HL-60 (cell line): Measurements from ENCODE around the gene BSN.

Experiments
- DNase-seq, 2 experiments: peaks; one replicate each; pipeline ENCODE4 v3.0.0-alpha.2; 2010 to 2020; ENCODE audit warnings: low read depth in 1 of 2, low spot score in 1 of 2
- H3K27ac ChIP-seq: fragments of 250-450 bp; sonication (Bioruptor Pico); replicated peaks from 2 replicates; pipeline ENCODE4 v1.5.1; 2020; ENCODE audit warnings: mild to moderate bottlenecking, moderate library complexity
- H3K27me3 ChIP-seq: fragments of 250-450 bp; sonication (Bioruptor Pico); 2 replicates; pipeline ENCODE4 v1.5.1; 2021; ENCODE audit warnings: mild to moderate bottlenecking, moderate library complexity; ENCODE audit not compliant: insufficient read depth, poor library complexity, severe bottlenecking
- H3K4me3 ChIP-seq: replicated peaks from 2 replicates; pipeline ENCODE4 v1.5.1; 2011; ENCODE audit warnings: mild to moderate bottlenecking, control low read depth, low read length; ENCODE audit not compliant: insufficient read depth
- GABPA ChIP-seq: IDR thresholded peaks from 2 replicates; pipeline ENCODE4 v1.6.1; 2012; ENCODE audit warnings: low read depth
- POLR2AphosphoS5 ChIP-seq: IDR thresholded peaks from 2 replicates; pipeline ENCODE4 v1.6.1; 2012; ENCODE audit warnings: low read depth
- SPI1 ChIP-seq: IDR thresholded peaks from 2 replicates; pipeline ENCODE4 v1.6.1; 2012; ENCODE audit warnings: low read depth, mild to moderate bottlenecking, borderline replicate concordance
- TF ChIP-seq, protein P1 (sequence below): IDR thresholded peaks from one replicate; pipeline ENCODE4 v1.5.1; 2011; ENCODE audit warnings: low read length, control low read depth, inconsistent platforms; ENCODE audit not compliant: insufficient read depth
- TF ChIP-seq, protein P2 (sequence below): IDR thresholded peaks from 2 replicates; pipeline ENCODE4 v1.6.1; 2012; ENCODE audit warnings: low read depth; ENCODE audit not compliant: insufficient replicate concordance

BSN gene

DNA sequence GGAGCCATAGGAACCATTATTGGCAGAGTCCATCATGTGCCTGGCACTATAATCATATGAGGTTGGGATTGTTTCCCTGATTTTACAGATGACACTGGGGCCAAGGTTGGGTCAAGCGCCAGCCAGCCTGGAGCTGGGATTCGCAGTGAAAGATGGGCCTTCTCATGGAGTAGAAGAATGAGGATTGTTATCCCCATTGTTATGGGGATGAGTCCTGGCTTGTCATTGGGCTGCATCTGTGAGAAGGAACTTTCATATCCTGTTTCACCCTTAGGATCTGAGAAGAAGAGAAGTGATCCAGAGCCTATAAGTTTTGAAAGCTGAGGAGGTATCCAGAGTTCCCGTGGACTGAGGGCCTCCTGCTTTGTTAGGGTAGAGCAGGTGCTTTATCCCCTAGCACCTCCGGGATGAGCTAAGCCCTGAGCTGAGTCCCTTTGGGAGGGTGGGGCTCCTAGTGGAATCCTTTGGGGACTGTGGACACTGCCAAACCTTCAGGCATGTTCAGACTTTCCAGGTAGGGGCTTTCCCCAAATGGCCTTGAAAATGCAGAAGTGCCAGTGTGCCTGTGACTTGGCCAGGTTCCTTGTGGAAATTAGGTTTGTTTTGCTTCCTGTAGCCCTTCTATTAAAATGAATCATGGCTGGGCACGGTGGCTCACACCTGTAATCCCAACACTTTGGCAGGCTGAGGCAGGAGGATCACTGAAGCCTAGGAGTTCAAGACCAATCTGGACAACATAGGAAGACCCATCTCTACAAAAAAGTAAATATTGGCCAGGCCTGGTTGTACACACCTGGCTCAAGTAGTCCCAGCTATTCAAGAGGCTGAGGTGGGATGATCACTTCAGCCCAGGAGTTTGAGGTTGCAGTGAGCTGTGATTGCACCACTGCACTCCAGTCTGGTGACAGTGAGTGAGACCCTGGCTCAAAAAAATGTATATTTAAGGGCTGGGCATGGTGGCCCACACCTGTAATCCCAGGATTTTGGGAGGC lies 30.2 kb upstream of the BSN start:
- DNase-seq = no peak
- no peak overlapping the region for H3K27ac ChIP-seq
- TF ChIP-seq SPI1 = peak; percentile 67
- TF ChIP-seq, protein P1, sequence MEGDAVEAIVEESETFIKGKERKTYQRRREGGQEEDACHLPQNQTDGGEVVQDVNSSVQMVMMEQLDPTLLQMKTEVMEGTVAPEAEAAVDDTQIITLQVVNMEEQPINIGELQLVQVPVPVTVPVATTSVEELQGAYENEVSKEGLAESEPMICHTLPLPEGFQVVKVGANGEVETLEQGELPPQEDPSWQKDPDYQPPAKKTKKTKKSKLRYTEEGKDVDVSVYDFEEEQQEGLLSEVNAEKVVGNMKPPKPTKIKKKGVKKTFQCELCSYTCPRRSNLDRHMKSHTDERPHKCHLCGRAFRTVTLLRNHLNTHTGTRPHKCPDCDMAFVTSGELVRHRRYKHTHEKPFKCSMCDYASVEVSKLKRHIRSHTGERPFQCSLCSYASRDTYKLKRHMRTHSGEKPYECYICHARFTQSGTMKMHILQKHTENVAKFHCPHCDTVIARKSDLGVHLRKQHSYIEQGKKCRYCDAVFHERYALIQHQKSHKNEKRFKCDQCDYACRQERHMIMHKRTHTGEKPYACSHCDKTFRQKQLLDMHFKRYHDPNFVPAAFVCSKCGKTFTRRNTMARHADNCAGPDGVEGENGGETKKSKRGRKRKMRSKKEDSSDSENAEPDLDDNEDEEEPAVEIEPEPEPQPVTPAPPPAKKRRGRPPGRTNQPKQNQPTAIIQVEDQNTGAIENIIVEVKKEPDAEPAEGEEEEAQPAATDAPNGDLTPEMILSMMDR = no peak

DNA sequence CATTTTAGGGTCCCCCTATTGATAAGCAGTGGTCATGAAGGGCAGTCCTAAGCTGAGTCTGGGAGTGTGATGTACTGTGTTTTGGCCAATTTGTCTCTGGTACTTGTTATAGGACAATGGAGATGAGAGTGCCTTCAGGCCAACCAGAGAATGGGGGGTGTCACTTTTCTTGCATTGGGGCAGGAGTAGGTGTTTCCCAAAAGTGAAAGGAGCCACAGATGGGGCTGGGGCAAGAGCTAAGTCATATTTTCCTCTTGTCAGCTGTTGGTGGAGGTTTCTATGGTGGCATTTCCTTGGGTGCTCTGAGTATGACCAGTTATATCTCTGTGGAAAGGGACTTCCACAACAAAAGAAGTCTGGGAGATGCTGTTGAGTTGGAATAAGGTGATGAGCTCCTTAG lies 24.7 kb upstream of the BSN start:
- Histone ChIP-seq H3K27me3 (no peaks in the 10 kb centered on the region), H3K27ac (no peak overlapping the region), H3K4me3 (no peak overlapping the region)
- no peak for DNase-seq
- TF ChIP-seq, protein P1 = no peak
- TF ChIP-seq GABPA (no peak), POLR2AphosphoS5 (no peak), SPI1 (no peak)
- TF ChIP-seq, protein P2, sequence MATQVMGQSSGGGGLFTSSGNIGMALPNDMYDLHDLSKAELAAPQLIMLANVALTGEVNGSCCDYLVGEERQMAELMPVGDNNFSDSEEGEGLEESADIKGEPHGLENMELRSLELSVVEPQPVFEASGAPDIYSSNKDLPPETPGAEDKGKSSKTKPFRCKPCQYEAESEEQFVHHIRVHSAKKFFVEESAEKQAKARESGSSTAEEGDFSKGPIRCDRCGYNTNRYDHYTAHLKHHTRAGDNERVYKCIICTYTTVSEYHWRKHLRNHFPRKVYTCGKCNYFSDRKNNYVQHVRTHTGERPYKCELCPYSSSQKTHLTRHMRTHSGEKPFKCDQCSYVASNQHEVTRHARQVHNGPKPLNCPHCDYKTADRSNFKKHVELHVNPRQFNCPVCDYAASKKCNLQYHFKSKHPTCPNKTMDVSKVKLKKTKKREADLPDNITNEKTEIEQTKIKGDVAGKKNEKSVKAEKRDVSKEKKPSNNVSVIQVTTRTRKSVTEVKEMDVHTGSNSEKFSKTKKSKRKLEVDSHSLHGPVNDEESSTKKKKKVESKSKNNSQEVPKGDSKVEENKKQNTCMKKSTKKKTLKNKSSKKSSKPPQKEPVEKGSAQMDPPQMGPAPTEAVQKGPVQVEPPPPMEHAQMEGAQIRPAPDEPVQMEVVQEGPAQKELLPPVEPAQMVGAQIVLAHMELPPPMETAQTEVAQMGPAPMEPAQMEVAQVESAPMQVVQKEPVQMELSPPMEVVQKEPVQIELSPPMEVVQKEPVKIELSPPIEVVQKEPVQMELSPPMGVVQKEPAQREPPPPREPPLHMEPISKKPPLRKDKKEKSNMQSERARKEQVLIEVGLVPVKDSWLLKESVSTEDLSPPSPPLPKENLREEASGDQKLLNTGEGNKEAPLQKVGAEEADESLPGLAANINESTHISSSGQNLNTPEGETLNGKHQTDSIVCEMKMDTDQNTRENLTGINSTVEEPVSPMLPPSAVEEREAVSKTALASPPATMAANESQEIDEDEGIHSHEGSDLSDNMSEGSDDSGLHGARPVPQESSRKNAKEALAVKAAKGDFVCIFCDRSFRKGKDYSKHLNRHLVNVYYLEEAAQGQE = no peak

More for the DNA sequence above, 30.2 kb upstream of the BSN start:
- Histone ChIP-seq H3K4me3 (no peak overlapping the region), H3K27me3 (no peaks in the 10 kb centered on the region)

DNA sequence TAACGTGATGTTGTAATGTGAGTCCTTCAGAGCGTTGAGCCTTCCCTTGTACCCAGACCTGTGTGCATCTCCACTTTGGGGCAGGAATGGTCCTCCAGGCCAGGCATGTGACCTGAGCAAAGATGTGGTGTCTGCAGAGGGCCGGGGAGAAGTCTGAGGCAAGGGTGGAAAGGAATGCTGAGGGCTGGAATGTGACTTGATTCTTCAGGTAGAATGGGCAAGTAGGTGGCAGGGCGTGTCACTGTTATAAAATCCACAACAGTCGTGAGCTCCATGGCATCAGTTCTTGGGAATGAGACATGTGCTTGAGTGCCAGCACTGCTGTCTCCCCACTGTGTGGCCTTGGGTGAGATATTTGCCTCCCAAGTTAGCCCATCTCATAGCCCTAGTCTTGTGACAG lies 24.0 kb upstream of the BSN start:
- Histone ChIP-seq H3K4me3 (no peak overlapping the region), H3K27me3 (no peaks in the 10 kb centered on the region), H3K27ac (no peak overlapping the region)
- DNase-seq = no peak
- TF ChIP-seq, protein P1 = no peak
- TF ChIP-seq POLR2AphosphoS5 (no peak), SPI1 (no peak), GABPA (no peak)
- TF ChIP-seq, protein P2 = no peak
